Umbilical cord (tissue), 2 donors: ENCODE measurements around the gene DCAF10. TPM values are rescaled to one million over a fixed set of nuclear protein-coding genes. Genes with fewer than 3 reads are reported as not detected.
A peak's percentile ranks its signal among the peaks of the same experiment; 100 is the strongest.
"Not testable (repeated sequence)": the region's sequence is repeated elsewhere in the genome, so short reads cannot be mapped to it uniquely, and the experiment has no call there.

Source experiments
- DNase-seq: peaks from one replicate; pipeline ENCODE4 v3.0.0-alpha.2; 2015; ENCODE audit warnings: low spot score
- total RNA-seq: library from RNA; depleted of rRNA; stranded (reverse); fragments of >200 nt; gene quantifications from one replicate; pipeline ENCODE4 v1.2.3, GENCODE V29; 2014; ENCODE audit warnings: low replicate concordance; ENCODE audit not compliant: insufficient read depth

DCAF10 gene
- total RNA-seq, 1 donor from 2014 or later, result 48.4 TPM

- DNase-seq, result no peak
Observed at GRCh38 chr9:37862530-37862929, 61.9 kb downstream of the DCAF10 start.

- no peak for DNase-seq
Observed at GRCh38 chr9:37870081-37870798, 69.6 kb downstream of the DCAF10 start.

GRCh38 chr9:37870799-37871176 is 70.2 kb downstream of the DCAF10 start:
- DNase-seq, result no peak

- no peak for DNase-seq
Observed at GRCh38 chr9:37873955-37874354, 73.4 kb downstream of the DCAF10 start.

- no peak for DNase-seq
Observed at GRCh38 chr9:37876376-37876775, 75.8 kb downstream of the DCAF10 start.

- no peak for DNase-seq
Observed at GRCh38 chr9:37880916-37881479, 80.4 kb downstream of the DCAF10 start.

GRCh38 chr9:37887977-37888583 is 87.5 kb downstream of the DCAF10 start:
- not testable (repeated sequence) for DNase-seq

GRCh38 chr9:37889536-37889935 is 88.9 kb downstream of the DCAF10 start:
- DNase-seq, result no peak

- not testable (repeated sequence) for DNase-seq
Observed at GRCh38 chr9:37891042-37891441, 90.4 kb downstream of the DCAF10 start.

GRCh38 chr9:37892063-37892462 is 91.5 kb downstream of the DCAF10 start:
- no peak for DNase-seq

GRCh38 chr9:37897665-37898064 is 97.1 kb downstream of the DCAF10 start:
- no peak for DNase-seq

- DNase-seq, result no peak
Observed at GRCh38 chr9:37899041-37899440, 98.4 kb downstream of the DCAF10 start.

- no peak for DNase-seq
Observed at GRCh38 chr9:37902131-37902530, 101.5 kb downstream of the DCAF10 start.

- no peak for DNase-seq
Observed at GRCh38 chr9:37902796-37903646, 102.4 kb downstream of the DCAF10 start.

GRCh38 chr9:37903647-37904444 is 103.2 kb downstream of the DCAF10 start, which contains the start of gene SLC25A51:
SLC25A51 (minus strand) TSS chr9:37904127; CDS start chr9:37888550, 15,577 bp downstream.
- peak; percentile 96 for DNase-seq

- DNase-seq, result peak; percentile 56
Observed at GRCh38 chr9:37904445-37905130, 104.0 kb downstream of the DCAF10 start.

- no peak for DNase-seq
Observed at GRCh38 chr9:37905131-37905505, 104.5 kb downstream of the DCAF10 start.

GRCh38 chr9:37905776-37906175 is 105.2 kb downstream of the DCAF10 start:
- DNase-seq, result no peak

GRCh38 chr9:37906312-37907239 is 106.0 kb downstream of the DCAF10 start:
- DNase-seq, result no peak
